Activated CD4-positive, CD25-positive, alpha-beta regulatory T cell treated with anti-CD3 and anti-CD28 coated beads, Interleukin-2, amount 50 U/mL, for 16 hours (primary cell): Measurements from ENCODE around the gene HMGXB3.

ENCODE experiments used
- DNase-seq: peaks from one replicate; pipeline ENCODE4 v3.0.0-alpha.2; 2020; ENCODE audit warnings: low read depth, low spot score

Gene HMGXB3

DNA sequence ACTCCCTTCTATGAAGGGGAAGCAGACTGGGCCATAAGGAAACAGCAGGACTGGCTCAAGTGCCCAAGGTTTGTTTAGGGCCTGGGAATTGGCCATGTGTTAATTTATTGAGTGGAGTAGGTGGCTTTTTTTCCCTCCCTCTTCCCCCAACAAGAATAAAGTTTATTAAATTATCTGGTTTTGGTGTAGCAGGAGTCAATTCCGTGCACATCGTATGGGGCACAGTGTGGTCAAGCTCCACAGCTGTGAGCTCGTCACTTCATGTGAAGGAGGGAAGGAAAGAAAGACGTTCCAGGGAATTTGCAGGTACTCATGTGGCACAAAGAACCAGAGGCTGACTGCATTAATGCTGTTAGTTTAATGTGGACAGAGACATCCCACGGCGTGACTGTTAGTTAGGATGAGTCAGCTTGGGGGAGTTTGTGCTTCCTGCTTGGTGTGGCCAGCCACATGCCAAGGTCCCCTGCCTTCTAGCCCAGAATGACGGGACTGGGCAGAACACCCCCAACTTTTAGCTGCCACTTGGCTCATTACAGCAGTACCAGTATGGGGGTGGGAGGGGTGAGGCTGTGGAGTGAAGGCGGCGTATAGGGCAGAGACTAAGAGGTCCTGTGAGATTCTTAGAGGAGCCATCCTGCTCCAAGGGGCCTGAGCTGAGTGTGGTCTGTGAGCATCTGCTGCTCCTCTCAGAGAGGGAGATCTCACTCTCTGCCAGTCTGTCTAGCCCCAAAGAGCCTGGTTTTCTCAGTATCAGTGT, 52.6 kb downstream of the HMGXB3 start:
- no peak for DNase-seq

- no peak for DNase-seq
These were observed 53.3 kb downstream of the HMGXB3 start for GRCh38 chr5:150053713-150054392.

DNA sequence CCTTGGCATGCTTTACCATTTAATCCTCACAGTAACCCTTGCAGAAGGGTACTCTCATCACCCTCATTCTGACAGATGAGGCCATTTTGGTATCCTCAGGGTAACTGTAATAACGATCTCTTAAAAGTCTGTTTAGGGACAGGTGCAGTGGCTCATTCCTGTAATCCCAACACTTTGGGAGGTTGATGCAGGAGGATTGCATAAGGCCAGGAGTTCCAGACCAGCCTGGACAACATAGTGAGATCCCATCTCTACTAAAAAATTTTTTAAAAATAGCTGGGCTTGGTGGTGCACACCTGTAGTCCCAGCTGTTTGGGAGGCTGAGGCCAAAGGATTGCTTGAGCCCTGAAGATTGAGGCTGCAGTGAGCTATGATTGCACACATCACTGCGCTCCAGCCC, 54.0 kb downstream of the HMGXB3 start:
- DNase-seq = no peak

GRCh38 chr5:150055326-150056074, 55.0 kb downstream of the HMGXB3 start:
- DNase-seq = no peak

DNA sequence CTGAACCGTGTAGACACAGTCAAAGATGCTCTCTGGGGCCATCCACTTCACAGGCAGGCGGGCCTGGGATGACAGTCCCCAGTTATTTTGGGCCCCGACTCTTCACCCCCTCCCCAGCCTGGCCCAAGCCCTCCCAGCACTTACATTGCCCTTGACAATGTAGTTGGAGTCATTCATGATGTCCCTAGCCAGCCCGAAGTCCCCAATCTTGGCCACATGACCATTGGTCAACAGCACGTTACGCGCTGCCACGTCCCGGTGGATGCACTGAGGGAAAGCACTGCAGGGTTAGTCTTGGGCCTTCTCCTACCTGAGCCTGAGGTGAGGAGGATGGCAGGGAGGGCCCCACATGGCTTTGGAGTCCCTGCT, 55.5 kb downstream of the HMGXB3 start:
- DNase-seq = no peak

GRCh38 chr5:150057052-150057451, 56.5 kb downstream of the HMGXB3 start:
- no peak for DNase-seq

DNA sequence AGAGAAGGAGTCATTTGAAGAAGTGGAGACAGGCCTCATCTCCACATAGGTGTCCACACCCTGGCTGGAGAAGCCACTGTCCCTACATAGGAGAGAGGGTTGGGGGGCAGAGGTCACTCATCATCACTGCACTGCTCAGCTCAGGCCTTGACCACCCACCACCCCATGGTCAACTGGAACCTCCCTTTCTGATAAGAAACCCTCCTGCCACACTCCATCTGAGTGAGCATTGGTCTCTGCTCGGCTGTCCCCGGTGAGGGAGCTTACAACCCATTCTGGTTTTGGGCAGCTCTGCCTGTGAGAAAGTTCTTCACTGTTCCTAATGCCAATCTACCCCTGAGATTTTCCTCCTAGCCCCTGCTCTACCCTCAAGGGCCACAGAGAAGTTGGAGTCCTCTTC, 57.0 kb downstream of the HMGXB3 start:
- no peak for DNase-seq

DNA sequence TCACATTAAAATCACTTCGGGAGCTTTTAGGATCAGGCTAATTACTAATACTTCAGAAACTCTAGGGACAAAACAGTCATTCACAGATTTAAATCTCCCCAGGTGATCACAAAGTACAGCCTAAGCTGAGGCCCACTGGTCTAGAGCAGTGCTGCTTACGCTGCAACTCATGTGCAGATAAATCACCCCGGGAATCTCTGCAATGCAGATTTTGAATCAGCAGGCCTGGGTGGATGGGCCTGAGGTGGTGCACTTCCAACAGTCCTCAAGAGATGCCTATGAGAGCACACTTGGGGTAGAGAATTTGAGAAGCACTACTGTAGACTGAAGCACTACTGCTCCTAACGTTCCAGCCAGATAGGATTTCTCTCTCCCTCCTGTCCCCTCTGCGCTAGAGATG, 57.5 kb downstream of the HMGXB3 start:
- no peak for DNase-seq

- DNase-seq = no peak
These were observed 58.1 kb downstream of the HMGXB3 start for GRCh38 chr5:150058480-150059126.

- DNase-seq = no peak
These were observed 59.1 kb downstream of the HMGXB3 start for GRCh38 chr5:150059623-150060022.

DNA sequence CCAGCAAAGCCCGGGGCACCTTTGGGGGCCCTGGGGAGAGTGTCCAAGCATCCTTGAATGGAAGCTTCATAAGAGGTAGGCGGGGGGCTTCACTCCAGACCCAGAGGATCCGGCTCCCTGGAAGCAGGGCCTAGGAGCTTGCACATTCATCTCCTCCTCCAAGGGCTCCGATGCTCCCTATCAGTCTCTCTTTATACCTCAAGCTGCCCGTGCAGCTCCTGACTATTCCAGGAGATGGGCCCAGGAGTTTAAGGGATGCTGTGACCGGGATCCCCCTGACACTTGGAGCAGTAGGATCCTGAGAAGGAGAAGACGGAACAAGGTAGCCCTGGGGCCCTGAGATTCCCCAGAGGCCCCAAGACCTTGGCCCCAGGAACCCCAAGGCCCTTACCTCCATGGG, 59.9 kb downstream of the HMGXB3 start:
- DNase-seq = no peak

GRCh38 chr5:150061538-150061995, 61.0 kb downstream of the HMGXB3 start:
- DNase-seq = no peak

DNA sequence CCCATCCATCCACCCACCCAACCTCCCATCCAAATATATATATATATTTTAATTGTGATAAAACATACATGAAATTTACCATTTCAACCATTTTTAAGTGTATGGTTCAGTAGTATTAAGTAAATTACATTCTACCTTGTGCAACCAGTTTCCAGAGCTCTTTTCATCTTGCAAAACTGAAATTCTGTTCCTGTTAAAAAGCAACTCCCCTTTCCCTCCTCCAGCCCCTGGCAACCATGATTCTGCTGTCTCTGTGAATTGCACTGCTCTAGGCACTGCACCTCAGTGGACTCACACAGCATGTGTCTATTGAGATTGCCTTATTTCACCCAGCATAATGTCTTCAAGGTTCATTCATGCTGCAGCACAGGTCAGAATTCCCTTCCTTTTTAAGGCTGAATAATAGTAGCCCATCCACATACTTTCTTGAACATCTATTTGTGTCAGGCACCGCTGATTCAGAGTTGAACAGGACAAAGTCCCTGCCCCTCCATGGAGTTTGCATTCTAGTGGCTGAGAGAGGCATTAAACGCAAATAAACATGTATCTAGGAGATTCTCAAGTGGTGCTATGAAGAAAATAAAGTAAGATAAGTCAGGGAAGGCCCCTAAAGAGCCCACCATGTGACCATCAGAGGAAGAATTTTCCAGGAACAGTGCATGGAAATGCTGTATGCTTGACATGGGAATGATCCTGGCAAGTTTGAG, 61.8 kb downstream of the HMGXB3 start:
- no peak for DNase-seq

DNA sequence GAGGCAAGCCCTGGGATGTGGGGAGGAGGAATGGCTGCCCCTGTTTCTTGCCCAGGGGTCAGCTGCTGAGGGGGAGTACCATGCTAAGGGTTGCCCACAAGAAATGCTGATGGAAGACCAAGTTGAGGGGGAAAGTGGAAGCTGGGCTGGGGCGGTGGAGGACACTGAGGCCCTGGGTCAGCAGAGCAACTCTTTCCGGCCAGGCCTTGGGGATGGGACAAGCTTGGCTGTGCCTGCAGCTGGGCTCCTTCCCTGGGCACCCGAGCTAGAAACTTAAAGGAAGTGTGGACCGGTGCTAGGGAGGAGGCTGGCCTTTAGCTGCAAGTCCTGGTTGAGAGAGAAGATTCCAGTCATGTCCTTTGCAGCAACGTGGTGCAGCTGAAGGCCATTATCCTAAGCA, 63.1 kb downstream of the HMGXB3 start:
- DNase-seq = no peak

DNA sequence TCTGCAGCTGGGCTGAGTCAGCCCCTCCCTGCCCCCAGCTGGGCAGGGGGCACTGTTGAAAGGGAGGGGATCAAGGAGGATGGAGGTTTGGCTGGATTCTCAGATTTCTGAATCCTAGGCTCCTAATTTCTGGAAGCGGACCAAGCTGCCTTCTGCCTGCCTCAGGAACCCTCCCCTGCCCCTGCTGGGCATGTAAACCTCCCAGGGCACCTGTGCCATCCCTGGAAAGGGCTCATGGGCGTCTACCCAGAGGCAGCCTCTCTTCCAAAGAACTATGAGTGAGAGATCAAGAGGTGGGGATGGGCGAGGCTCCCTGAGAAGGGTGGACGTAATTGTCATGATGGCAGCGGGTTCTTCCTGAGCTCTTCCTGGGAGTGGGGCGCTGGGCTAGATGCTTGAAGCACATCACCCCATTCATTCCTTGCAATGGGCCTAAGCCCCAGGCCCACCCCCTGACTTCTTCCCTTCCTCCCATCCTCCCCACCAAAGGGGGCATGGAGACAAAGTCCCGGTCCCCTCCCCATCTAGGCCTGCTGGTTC, 64.2 kb downstream of the HMGXB3 start:
- DNase-seq = no peak

GRCh38 chr5:150065346-150065745, 64.8 kb downstream of the HMGXB3 start:
- DNase-seq = no peak

DNA sequence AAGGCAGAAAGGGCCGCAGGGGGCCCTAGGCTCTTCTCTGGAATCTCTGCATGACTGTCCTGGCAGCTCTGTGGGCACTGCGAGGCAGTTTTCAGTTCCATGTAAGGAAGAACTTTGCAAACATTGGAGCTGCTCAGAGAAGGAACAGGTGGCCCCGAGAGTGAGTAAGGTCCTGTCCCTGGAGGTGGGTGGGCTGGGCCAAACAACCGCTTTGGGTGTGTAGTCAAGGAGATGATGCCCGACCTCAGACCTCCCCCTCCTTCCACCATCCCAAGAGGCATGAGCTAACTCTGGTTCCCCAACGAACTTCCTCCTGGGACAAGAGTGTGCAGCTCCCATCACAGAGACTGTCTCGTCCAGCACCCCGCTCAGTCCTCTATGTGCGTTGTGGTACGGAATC, 65.3 kb downstream of the HMGXB3 start:
- DNase-seq = no peak

- DNase-seq = no peak
These were observed 65.9 kb downstream of the HMGXB3 start for GRCh38 chr5:150066436-150066835.

- no peak for DNase-seq
These were observed 66.4 kb downstream of the HMGXB3 start for GRCh38 chr5:150066901-150067396.

DNA sequence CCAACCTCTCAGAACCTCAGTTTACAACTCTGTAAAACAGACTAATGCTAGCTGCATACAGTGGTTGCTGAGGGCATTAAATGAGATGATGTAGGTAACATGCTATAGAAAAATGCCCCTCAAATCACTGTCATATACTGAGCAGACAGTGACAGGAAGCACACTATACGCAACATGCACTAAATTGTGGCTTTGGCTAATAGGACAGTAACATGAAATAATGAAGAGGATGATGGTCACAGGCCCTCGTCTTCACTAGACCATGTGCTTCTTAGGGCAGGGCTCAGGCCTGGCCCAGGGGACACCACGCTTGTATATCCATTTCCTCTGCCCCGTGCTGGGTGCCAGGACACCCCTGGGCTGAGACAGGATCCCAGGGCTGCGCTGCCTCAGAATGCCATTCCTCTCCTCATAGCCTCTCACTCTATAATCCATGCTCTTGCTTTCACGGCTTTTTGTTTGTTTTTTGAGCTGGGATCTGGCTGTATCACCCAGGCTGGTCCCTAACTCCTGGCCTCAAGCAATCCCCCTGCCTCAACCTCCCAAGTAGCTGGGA, 66.9 kb downstream of the HMGXB3 start:
- DNase-seq = no peak

DNA sequence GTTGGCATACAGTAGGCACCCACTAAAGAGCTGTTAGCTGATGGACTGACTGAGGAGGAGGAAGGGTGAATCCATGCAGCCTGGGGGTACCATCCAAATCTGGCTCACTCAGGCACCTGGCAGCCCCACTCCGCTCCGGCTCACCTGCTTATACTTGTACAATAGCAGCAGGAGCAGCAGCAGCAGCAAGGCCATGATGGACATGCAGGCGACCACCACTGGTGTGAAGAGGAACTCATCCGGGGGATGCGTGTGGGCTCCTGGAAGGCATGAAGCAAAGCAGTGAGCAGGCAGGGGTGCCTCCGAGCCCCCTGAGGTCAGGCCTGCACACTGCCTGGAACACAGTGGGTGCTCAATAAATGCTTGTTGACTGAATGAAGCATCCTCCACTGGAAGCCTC, 67.5 kb downstream of the HMGXB3 start:
- DNase-seq = no peak
